ENCODE data around the gene MAGEB1.

- TF ChIP-seq, protein P1, sequence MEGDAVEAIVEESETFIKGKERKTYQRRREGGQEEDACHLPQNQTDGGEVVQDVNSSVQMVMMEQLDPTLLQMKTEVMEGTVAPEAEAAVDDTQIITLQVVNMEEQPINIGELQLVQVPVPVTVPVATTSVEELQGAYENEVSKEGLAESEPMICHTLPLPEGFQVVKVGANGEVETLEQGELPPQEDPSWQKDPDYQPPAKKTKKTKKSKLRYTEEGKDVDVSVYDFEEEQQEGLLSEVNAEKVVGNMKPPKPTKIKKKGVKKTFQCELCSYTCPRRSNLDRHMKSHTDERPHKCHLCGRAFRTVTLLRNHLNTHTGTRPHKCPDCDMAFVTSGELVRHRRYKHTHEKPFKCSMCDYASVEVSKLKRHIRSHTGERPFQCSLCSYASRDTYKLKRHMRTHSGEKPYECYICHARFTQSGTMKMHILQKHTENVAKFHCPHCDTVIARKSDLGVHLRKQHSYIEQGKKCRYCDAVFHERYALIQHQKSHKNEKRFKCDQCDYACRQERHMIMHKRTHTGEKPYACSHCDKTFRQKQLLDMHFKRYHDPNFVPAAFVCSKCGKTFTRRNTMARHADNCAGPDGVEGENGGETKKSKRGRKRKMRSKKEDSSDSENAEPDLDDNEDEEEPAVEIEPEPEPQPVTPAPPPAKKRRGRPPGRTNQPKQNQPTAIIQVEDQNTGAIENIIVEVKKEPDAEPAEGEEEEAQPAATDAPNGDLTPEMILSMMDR (IDR thresholded peaks at IDR 0.05) = no peak
- TF ChIP-seq POLR2A (IDR thresholded peaks at IDR 0.05) = no peak
Observed at GRCh38 chrX:30215357-30215843, 31.5 kb upstream of the MAGEB1 start, which contains the start of gene MAGEB2.

All from Peyer's patch (tissue), 4 donors.